Right atrium auricular region (tissue), 2 donors: ENCODE measurements around the gene ADIG. TPM values are rescaled to one million over a fixed set of nuclear protein-coding genes. Genes with fewer than 3 reads are reported as not detected.

Experiments
- DNase-seq: peaks from one replicate; pipeline ENCODE4 v3.0.0-alpha.2; 2019; ENCODE audit warnings: low spot score
- H3K27ac ChIP-seq, 2 donors: fragments of 200-600 bp; sonication (generic); 1 replicate in 1 of 2; 2 replicates in 1 of 2; pipeline ENCODE4 v1.5.1; 2016 to 2019
- H3K27me3 ChIP-seq, 2 donors: fragments of 200-600 bp; sonication (generic); one replicate each; pipeline versions ENCODE4 v1.5.1 to v1.6.0; 2017 to 2019
- H3K36me3 ChIP-seq: fragments of 200-600 bp; sonication (generic); one replicate; pipeline ENCODE4 v1.5.1; 2016
- H3K4me1 ChIP-seq, 2 donors: fragments of 200-600 bp; sonication (generic); one replicate each; pipeline versions ENCODE4 v1.5.1 to v1.6.0; 2017 to 2019
- H3K4me3 ChIP-seq, 2 donors: fragments of 200-600 bp; sonication (generic); 1 replicate in 1 of 2; 2 replicates in 1 of 2; pipeline ENCODE4 v1.5.1; 2017 to 2019; ENCODE audit warnings: mild to moderate bottlenecking in 1 of 2, moderate library complexity in 1 of 2
- H3K9me3 ChIP-seq, 2 donors: fragments of 200-600 bp; sonication (generic); one replicate each; pipeline ENCODE4 v1.5.1; 2019
- CTCF ChIP-seq, 2 donors: fragments of 200-600 bp; sonication (generic); IDR thresholded peaks; one replicate each; pipeline ENCODE4 v1.5.1; 2019; ENCODE audit warnings: antibody characterized with exemption in 2 of 2
- total RNA-seq, 2 donors: library from RNA; depleted of rRNA; stranded (reverse); fragments of >200 nt; gene quantifications; one replicate each; pipeline ENCODE4 v1.1.0, GENCODE V29; 2016

The ADIG gene
- total RNA-seq, 2 donors from 2014 or later: not detected

GRCh38 chr20:38584099-38584763 lies 3.2 kb downstream of the ADIG start:
- Histone ChIP-seq H3K36me3 (no peaks in the 10 kb centered on the region), H3K27me3 (no peaks in the 10 kb centered on the region), H3K4me1 (peaks cover 0 to 22% of the 10 kb centered on the region in 2 donors), H3K4me3 (no peak overlapping the region), H3K9me3 (no peaks in the 10 kb centered on the region), H3K27ac (no peak overlapping the region)
- no peak for TF ChIP-seq CTCF (IDR thresholded peaks at IDR 0.05)
- DNase-seq: no peak

GRCh38 chr20:38585404-38586180 lies 4.6 kb downstream of the ADIG start:
- Histone ChIP-seq H3K36me3 (no peaks in the 10 kb centered on the region), H3K9me3 (no peaks in the 10 kb centered on the region), H3K27me3 (no peaks in the 10 kb centered on the region), H3K4me3 (no peak overlapping the region), H3K27ac (no peak overlapping the region), H3K4me1 (peaks cover 0 to 11% of the 10 kb centered on the region in 2 donors)
- no peak for TF ChIP-seq CTCF (IDR thresholded peaks at IDR 0.05)
- no peak for DNase-seq

GRCh38 chr20:38586181-38586525 lies 5.2 kb downstream of the ADIG start:
- no peaks in the 10 kb centered on the region for H3K27me3 ChIP-seq
- H3K4me3 ChIP-seq: no peak overlapping the region
- no peaks in the 10 kb centered on the region for H3K9me3 ChIP-seq
- H3K27ac ChIP-seq: no peak overlapping the region
- no peak for TF ChIP-seq CTCF (IDR thresholded peaks at IDR 0.05)
- peaks cover 0 to 5% of the 10 kb centered on the region in 2 donors for H3K4me1 ChIP-seq
- DNase-seq: no peak
- H3K36me3 ChIP-seq: no peaks in the 10 kb centered on the region

GRCh38 chr20:38588303-38588702 lies 7.3 kb downstream of the ADIG start:
- no peaks in the 10 kb centered on the region for H3K9me3 ChIP-seq
- H3K27me3 ChIP-seq: no peaks in the 10 kb centered on the region
- DNase-seq: no peak
- H3K4me1 ChIP-seq: no peaks in the 10 kb centered on the region
- H3K27ac ChIP-seq: no peak overlapping the region
- H3K4me3 ChIP-seq: no peak overlapping the region
- TF ChIP-seq CTCF (IDR thresholded peaks at IDR 0.05): no peak
- H3K36me3 ChIP-seq: no peaks in the 10 kb centered on the region

- no peak overlapping the region for H3K4me3 ChIP-seq
- TF ChIP-seq CTCF (IDR thresholded peaks at IDR 0.05): no peak
- H3K27me3 ChIP-seq: no peaks in the 10 kb centered on the region
- H3K4me1 ChIP-seq: no peaks in the 10 kb centered on the region
- H3K9me3 ChIP-seq: no peaks in the 10 kb centered on the region
- no peak for DNase-seq
- no peak overlapping the region for H3K27ac ChIP-seq
- no peaks in the 10 kb centered on the region for H3K36me3 ChIP-seq
Measured at GRCh38 chr20:38589351-38589750, 8.4 kb downstream of the ADIG start.
